ENCODE data around the gene TTC28. TPM values are rescaled to one million over a fixed set of nuclear protein-coding genes. Genes with fewer than 3 reads are reported as not detected.

Gene TTC28
- total RNA-seq, 1 experiment from 2014 or later, result 0.12 TPM

GRCh38 chr22:28015046-28015425 is 664.6 kb downstream of the TTC28 start:
- BruUV-seq (replicated peaks), result no TSS peak
- POLR2A ChIA-PET, result no interaction called here
- CTCF ChIA-PET, result interaction anchor here (0.6 kb wide), 1 partner anchor 601 kb away, joined by 3 read pairs; no protein-coding TSS in a partner anchor
- no peak overlapping the region for H3K4me2 ChIP-seq (ENCODE audit: low read length)
- H3K36me3 ChIP-seq (ENCODE audit: control insufficient read depth in 1 of 2, insufficient read depth in 2 of 2, low read length in 2 of 2), result no peaks in the 10 kb centered on the region
- RAD21 ChIA-PET (ENCODE audit: low non-redundant PET in 1 of 2, low total read pairs in 2 of 2, uncharacterized antibody in 2 of 2, unreplicated experiment in 2 of 2), result no interaction called here
- H3K4me1 ChIP-seq (ENCODE audit: control insufficient read depth in 1 of 2, insufficient read depth in 2 of 2, low read length in 2 of 2), result peaks cover 0 to 3% of the 10 kb centered on the region in 2 experiments; a peak in 1 of 4 replicates
- no peaks in the 10 kb centered on the region for H3K79me2 ChIP-seq (ENCODE audit: insufficient read depth, low read length)
- H3K9me2 ChIP-seq (ENCODE audit: insufficient read depth), result no peaks in the 10 kb centered on the region
- H3K9ac ChIP-seq (ENCODE audit: low read length), result no peak overlapping the region
- no peak overlapping the region for H3K27ac ChIP-seq (ENCODE audit: low read depth, low read length)
- H4K20me1 ChIP-seq (ENCODE audit: insufficient read depth), result no peaks in the 10 kb centered on the region
- H3K27me3 ChIP-seq (ENCODE audit: insufficient read depth, low read length), result no peaks in the 10 kb centered on the region
- ATAC-seq, result no peak
- no peak overlapping the region for H3K4me3 ChIP-seq (replicated peaks in 1 of 2; ENCODE audit: low read depth in 1 of 2, low read length in 2 of 2)
- no peak for DNase-seq (ENCODE audit: low read depth, low spot score)
- intact Hi-C loops (cut with micrococcal nuclease), result no loop called here
- no peaks in the 10 kb centered on the region for H3K9me3 ChIP-seq (ENCODE audit: control insufficient read depth in 1 of 2, insufficient read depth in 1 of 2, low read depth in 1 of 2, low read length in 2 of 2)
- H2AFZ ChIP-seq (ENCODE audit: low read depth, low read length, poor library complexity, severe bottlenecking), result no peak overlapping the region
- no peak for TF ChIP-seq EZH2 (IDR thresholded peaks at IDR 0.05)
- TF ChIP-seq SRF (IDR thresholded peaks at IDR 0.05; ENCODE audit: low read depth), result no peak
- TF ChIP-seq POLR2AphosphoS5 (IDR thresholded peaks at IDR 0.05; ENCODE audit: low read depth, low read length), result no peak
- TF ChIP-seq SIN3A (IDR thresholded peaks at IDR 0.05; ENCODE audit: low read depth), result no peak
- TF ChIP-seq MAX (IDR thresholded peaks at IDR 0.05), result no peak
- TF ChIP-seq RAD21 (IDR thresholded peaks at IDR 0.05; ENCODE audit: low read depth), result no peak
- TF ChIP-seq ZBTB33 (IDR thresholded peaks at IDR 0.05; ENCODE audit: extremely low read depth, insufficient replicate concordance, low read length), result no peak
- no peak for TF ChIP-seq REST (IDR thresholded peaks at IDR 0.05; ENCODE audit: low read depth)
